CD4-positive, alpha-beta T cell (primary cell): ENCODE data around the gene LRFN5. TPM values are rescaled to one million over a fixed set of nuclear protein-coding genes. Genes with fewer than 3 reads are reported as not detected.
"Not testable (repeated sequence)": the region's sequence is repeated elsewhere in the genome, so short reads cannot be mapped to it uniquely, and the experiment has no call there.

Experiments
- ATAC-seq: fragments of 200-7000 bp; cut with Tn5 transposase; one replicate; pipeline ENCODE4 v1.10.0; 2022; ENCODE audit warnings: mild to moderate bottlenecking; ENCODE audit not compliant: poor library complexity
- CTCF ChIA-PET: fragments of 350-600 bp; sonication (Branson Sonifier 250); formaldehyde crosslinking; loops from one replicate; lab custom pipeline; 2021; ENCODE audit warnings: antibody characterized with exemption, inconsistent platforms; lab: Charles Lee
- POLR2A ChIA-PET: fragments of 350-600 bp; sonication (Branson Sonifier 250); formaldehyde crosslinking; loops from one replicate; lab custom pipeline; 2021; ENCODE audit warnings: antibody characterized with exemption, inconsistent platforms; lab: Charles Lee
- DNase-seq, 14 experiments: peaks; one replicate each; pipeline ENCODE4 v3.0.0-alpha.2; 2013 to 2020; ENCODE audit warnings: mixed read lengths in 2 of 14
- H3K27ac ChIP-seq, 2 donors: one replicate each; pipeline versions ENCODE4 v1.5.1 to v1.7.0; 2013; ENCODE audit warnings: low read length in 2 of 2, low read depth in 1 of 2, mild to moderate bottlenecking in 1 of 2
- H3K27me3 ChIP-seq, 2 experiments: 1 replicate in 1 of 2; 2 replicates in 1 of 2; pipeline versions ENCODE4 v1.6.1 to v1.7.0; 2013; ENCODE audit warnings: low read length in 2 of 2, control low read depth in 1 of 2, mild to moderate bottlenecking in 1 of 2, moderate library complexity in 1 of 2; ENCODE audit not compliant: insufficient read depth in 2 of 2, control insufficient read depth in 1 of 2
- H3K36me3 ChIP-seq: one replicate; pipeline ENCODE4 v1.6.1; 2013; ENCODE audit warnings: low read length, control low read depth; ENCODE audit not compliant: insufficient read depth
- H3K4me1 ChIP-seq: one replicate; pipeline ENCODE4 v1.6.1; 2013; ENCODE audit warnings: low read length, control low read depth; ENCODE audit not compliant: insufficient read depth
- H3K4me3 ChIP-seq: one replicate; pipeline ENCODE4 v1.5.1; 2013; ENCODE audit warnings: mild to moderate bottlenecking, low read length, moderate library complexity
- H3K9me3 ChIP-seq, 2 experiments: 1 replicate in 1 of 2; 2 replicates in 1 of 2; pipeline versions ENCODE4 v1.6.1 to v1.7.0; 2013; ENCODE audit warnings: low read length in 2 of 2, mild to moderate bottlenecking in 2 of 2, control low read depth in 1 of 2, moderate library complexity in 1 of 2; ENCODE audit not compliant: control insufficient read depth in 1 of 2, insufficient read depth in 1 of 2
- H3K27ac Mint-ChIP-seq: one replicate; pipeline ENCODE4 v1.8.0; 2020; ENCODE audit warnings: mixed read lengths
- H3K27me3 Mint-ChIP-seq: one replicate; pipeline ENCODE4 v1.8.0; 2021; ENCODE audit warnings: mixed read lengths
- H3K36me3 Mint-ChIP-seq: one replicate; pipeline ENCODE4 v1.8.0; 2021; ENCODE audit warnings: low read depth, mixed read lengths
- H3K4me1 Mint-ChIP-seq: one replicate; pipeline ENCODE4 v1.8.0; 2021; ENCODE audit warnings: low read depth, mixed read lengths
- H3K4me3 Mint-ChIP-seq: one replicate; pipeline ENCODE4 v1.8.0; 2020; ENCODE audit warnings: mild to moderate bottlenecking, mixed read lengths
- H3K9me3 Mint-ChIP-seq: one replicate; pipeline ENCODE4 v1.8.0; 2020; ENCODE audit warnings: mixed read lengths
- CTCF ChIP-seq: fragments of 200-600 bp; IDR thresholded peaks from one replicate; pipeline ENCODE4 v1.8.0; 2022; ENCODE audit warnings: antibody characterized with exemption, mild to moderate bottlenecking
- intact Hi-C, 2 experiments: fragments of 100-400 bp; cut with DNase I in 1 of 2; cut with micrococcal nuclease in 1 of 2; formaldehyde crosslinking; loops; one replicate each; pipeline versions ENCODE4 v1.15.1 to v1.9.0; 2023 to 2025; cut with DNase I, micrococcal nuclease
- total RNA-seq, 174 experiments: library from RNA in 2 of 174; stranded (reverse) in 2 of 174; gene quantifications; one replicate each; pipeline ENCODE4 v1.2.3 and lab custom pipeline; 2021 to 2026

Gene LRFN5
- total RNA-seq, 2 experiments from 2014 or later = not detected

GRCh38 chr14:41597647-41598046 lies 9.0 kb upstream of the LRFN5 start:
- intact Hi-C loops = no loop called here
- TF ChIP-seq CTCF = no peak
- no peaks in the 10 kb centered on the region for H3K4me1 Mint-ChIP-seq
- Histone ChIP-seq H3K27me3 (no peaks in the 10 kb centered on the region), H3K4me3 (no peak overlapping the region), H3K4me1 (no peaks in the 10 kb centered on the region), H3K36me3 (no peaks in the 10 kb centered on the region), H3K27ac (no peak overlapping the region), H3K9me3 (peaks cover 0 to 5% of the 10 kb centered on the region in 2 experiments)
- H3K27me3 Mint-ChIP-seq = peaks cover 13% of the 10 kb centered on the region
- H3K9me3 Mint-ChIP-seq = no peaks in the 10 kb centered on the region
- DNase-seq = no peak
- no peak overlapping the region for H3K27ac Mint-ChIP-seq
- ChIA-PET POLR2A (no interaction called here), CTCF (no interaction called here)
- no peaks in the 10 kb centered on the region for H3K36me3 Mint-ChIP-seq
- no peak for ATAC-seq
- H3K4me3 Mint-ChIP-seq = no peak overlapping the region

DNA sequence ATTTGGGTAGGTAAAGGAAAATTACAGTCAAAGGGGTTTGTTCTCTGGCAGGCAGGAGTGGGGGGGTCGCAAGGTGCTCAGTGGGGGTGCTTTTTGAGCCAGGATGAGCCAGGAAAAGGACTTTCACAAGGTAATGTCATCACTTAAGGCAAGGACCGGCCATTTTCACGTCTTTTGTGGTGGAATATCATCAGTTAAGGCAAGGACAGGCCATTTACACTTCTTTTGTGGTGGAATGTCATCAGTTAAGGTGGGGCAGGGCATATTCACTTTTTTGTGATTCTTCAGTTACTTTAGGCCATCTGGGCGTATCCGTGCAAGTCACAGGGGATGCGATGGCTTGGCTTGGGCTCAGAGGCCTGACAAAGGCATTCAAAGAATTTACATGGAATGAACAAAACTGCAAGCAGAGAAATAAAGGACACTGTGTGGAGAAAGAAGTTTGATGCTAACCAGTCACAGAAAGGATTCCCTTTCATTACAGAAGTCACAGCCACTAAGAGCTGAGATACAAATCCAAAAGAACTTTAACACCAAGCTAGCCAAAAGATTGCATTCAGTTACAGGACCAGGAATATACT lies 6.8 kb upstream of the LRFN5 start:
- H3K9me3 Mint-ChIP-seq, H3K4me3 ChIP-seq, DNase-seq, intact Hi-C loops, CTCF ChIA-PET, POLR2A ChIA-PET, ATAC-seq, H3K27ac ChIP-seq, H3K36me3 Mint-ChIP-seq, H3K27ac Mint-ChIP-seq, H3K4me1 ChIP-seq, H3K9me3 ChIP-seq, H3K4me1 Mint-ChIP-seq, H3K4me3 Mint-ChIP-seq, H3K36me3 ChIP-seq: not testable (repeated sequence)
- peaks cover 5 to 16% of the 10 kb centered on the region in 2 experiments for H3K27me3 ChIP-seq
- peaks cover 27% of the 10 kb centered on the region for H3K27me3 Mint-ChIP-seq

- intact Hi-C loops = no loop called here
- Mint-ChIP-seq H3K4me1 (peaks cover 19% of the 10 kb centered on the region), H3K36me3 (no peaks in the 10 kb centered on the region), H3K9me3 (no peaks in the 10 kb centered on the region), H3K4me3 (no peak overlapping the region), H3K27ac (no peak overlapping the region), H3K27me3 (peaks cover 68% of the 10 kb centered on the region)
- TF ChIP-seq CTCF = no peak
- CTCF ChIA-PET = no interaction called here
- Histone ChIP-seq H3K36me3 (no peaks in the 10 kb centered on the region), H3K4me1 (peaks cover 32% of the 10 kb centered on the region), H3K9me3 (peaks cover 0 to 24% of the 10 kb centered on the region in 2 experiments), H3K27ac (no peak overlapping the region), H3K4me3 (no peak overlapping the region), H3K27me3 (peaks cover 47 to 62% of the 10 kb centered on the region in 2 experiments)
- ATAC-seq = no peak
- POLR2A ChIA-PET = no interaction called here
- no peak for DNase-seq
These were observed 1.8 kb upstream of the LRFN5 start for GRCh38 chr14:41604721-41605531.
